ENCODE results near the gene TTC12.

Gene TTC12

DNA sequence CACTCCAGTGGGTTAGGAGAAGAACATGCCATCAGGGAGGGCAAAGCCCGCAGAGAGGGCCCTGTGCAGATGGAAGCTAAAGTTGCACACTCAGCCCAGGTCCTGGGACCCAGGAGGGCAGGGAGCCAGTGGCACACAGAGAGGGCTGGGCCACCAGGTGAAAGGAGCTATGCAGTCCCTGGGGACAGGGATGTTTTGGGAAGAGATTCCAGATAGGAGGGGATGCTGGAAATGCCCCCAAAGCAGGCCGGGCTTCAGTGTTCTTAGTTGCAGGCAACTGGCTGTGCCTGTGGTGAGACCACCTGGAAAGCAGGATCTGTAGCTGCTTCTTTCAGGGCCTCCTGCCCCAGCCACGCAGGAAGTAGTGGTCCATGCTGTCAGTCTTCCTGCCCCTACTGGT lies 92.8 kb downstream of the TTC12 start:
- no peak overlapping the region for H3K4me3 ChIP-seq (ENCODE audit: low read length)
- TF ChIP-seq, protein P1, sequence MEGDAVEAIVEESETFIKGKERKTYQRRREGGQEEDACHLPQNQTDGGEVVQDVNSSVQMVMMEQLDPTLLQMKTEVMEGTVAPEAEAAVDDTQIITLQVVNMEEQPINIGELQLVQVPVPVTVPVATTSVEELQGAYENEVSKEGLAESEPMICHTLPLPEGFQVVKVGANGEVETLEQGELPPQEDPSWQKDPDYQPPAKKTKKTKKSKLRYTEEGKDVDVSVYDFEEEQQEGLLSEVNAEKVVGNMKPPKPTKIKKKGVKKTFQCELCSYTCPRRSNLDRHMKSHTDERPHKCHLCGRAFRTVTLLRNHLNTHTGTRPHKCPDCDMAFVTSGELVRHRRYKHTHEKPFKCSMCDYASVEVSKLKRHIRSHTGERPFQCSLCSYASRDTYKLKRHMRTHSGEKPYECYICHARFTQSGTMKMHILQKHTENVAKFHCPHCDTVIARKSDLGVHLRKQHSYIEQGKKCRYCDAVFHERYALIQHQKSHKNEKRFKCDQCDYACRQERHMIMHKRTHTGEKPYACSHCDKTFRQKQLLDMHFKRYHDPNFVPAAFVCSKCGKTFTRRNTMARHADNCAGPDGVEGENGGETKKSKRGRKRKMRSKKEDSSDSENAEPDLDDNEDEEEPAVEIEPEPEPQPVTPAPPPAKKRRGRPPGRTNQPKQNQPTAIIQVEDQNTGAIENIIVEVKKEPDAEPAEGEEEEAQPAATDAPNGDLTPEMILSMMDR (conservative IDR thresholded peaks at IDR 0.05; ENCODE audit: low read length), result no peak
- DNase-seq (ENCODE audit: low read depth), result no peak

DNA sequence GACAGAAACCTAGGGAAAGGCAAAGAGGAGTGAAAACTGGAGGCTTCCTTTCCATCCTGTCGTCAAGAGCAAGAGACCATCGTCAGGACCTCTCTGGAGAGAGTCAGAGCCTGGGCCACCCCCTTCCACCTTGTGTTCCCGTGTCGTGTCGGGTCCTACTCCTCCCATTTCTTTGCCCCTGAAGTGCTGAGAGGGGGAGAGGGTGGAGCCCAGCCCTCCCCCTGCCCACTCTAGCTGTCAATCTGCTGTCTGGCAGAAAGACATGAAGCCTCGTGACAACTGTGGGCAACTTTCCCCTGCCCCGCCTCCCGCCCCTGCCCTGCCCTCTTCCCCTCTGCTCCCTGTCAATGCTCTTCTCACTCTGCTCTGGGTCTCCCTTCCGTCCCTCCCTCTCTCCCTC lies 93.8 kb downstream of the TTC12 start:
- TF ChIP-seq, protein P1 (conservative IDR thresholded peaks at IDR 0.05; ENCODE audit: low read length), result no peak
- no peak for DNase-seq (ENCODE audit: low read depth)

DNA sequence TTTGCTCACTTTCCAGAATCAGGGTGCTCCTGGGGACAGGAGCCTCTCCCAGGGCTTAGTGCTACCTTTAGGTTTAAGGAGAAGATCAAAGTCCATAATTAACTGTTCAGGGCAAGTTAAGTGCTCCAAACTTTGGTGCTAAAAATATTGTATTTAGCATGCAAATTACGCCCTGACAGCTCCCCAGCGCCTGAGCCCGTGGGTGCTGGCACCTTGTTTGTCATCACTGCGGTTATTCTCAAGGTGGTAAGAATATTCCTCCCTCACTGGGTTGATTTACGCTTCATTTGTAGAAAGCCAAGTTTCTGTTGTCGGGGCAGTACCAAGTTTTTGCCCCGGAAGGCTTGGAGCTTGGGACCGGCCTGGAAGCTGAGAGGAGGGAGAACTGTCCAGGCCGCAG lies 94.5 kb downstream of the TTC12 start:
- no peak for DNase-seq (ENCODE audit: low read depth)
- no peak overlapping the region for H3K4me3 ChIP-seq (ENCODE audit: low read length)
- TF ChIP-seq, protein P1 (conservative IDR thresholded peaks at IDR 0.05; ENCODE audit: low read length), result no peak

More for the DNA sequence above, 93.8 kb downstream of the TTC12 start:
- no peak overlapping the region for H3K4me3 ChIP-seq (ENCODE audit: low read length)

DNA sequence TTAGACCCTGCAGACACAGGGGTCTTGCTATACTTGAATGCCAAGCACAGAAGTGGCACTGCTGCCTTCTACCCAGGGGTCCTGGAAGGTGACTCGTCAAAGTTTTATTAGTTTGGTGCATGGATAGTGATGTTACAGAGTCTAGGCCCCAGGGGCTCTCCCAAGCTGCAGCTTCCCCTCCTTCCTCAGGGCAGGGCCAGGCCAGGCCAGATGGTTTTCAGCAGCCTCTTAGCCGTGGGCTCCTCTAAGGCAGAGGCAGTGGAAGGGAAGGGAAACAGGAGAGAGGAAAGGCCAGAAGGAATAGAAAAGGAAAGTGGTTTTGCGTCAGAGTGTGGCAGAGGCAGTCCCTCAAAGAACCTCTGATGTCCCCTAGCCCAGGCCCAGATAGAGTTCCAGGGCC lies 95.1 kb downstream of the TTC12 start:
- no peak overlapping the region for H3K4me3 ChIP-seq (ENCODE audit: low read length)
- TF ChIP-seq, protein P1 (conservative IDR thresholded peaks at IDR 0.05; ENCODE audit: low read length), result no peak
- DNase-seq (ENCODE audit: low read depth), result no peak

DNA sequence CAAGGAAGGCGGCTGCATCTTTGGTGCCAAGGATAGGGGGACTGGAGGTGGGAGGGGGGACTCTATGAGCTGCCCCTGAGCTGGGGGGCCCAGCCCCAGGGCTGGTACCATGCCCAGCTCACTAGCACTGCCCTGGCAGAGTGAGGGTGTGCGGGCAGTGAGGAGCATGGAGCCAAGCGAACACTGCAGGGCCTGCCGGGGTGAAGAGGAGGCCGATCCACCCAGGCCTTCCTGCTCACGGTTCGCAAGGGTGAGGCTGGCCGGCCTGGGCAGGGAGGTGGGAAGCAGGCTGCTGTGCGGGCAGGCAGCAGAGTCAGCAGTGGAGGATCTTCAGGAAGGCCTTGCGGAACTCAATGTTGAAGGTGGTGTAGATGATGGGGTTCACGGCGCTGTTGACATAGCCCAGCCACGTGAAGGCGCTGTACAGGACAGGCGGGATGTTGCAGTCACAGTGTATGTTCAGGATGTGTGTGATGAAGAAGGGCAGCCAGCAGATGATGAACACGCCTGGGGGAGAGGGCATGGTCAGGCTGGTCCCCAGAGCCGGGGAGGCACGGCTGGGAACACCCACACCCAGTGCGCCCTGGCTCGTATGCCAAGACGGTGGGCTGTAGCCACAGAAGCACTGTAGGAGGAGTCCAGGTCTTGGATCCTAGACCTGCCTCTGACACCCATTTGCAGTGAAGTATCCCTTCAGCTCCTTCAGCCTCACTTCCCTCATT lies 96.2 kb downstream of the TTC12 start:
- TF ChIP-seq, protein P1 (conservative IDR thresholded peaks at IDR 0.05; ENCODE audit: low read length), result no peak
- H3K4me3 ChIP-seq (ENCODE audit: low read length), result no peak overlapping the region
- DNase-seq (ENCODE audit: low read depth), result no peak

DNA sequence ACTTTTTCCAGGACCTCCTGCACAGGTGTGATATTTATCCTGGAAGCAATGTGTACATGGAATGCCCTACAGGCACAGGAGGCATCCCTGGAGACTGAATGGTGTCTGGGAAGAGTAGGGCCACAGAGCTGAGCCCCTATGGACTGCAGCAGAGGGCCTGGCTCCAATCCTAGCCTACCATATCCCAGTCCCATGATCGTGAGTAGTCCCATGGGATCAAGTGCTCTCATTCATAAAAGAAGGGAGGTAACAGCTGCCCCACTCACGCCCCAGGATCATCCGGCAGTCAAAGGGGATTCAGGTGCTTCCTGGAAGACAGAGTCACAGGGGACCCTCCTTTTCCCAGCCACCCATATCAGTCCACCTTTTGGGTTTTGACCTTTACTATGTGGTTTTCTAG lies 97.2 kb downstream of the TTC12 start:
- no peak for DNase-seq (ENCODE audit: low read depth)
- TF ChIP-seq, protein P1 (conservative IDR thresholded peaks at IDR 0.05; ENCODE audit: low read length), result no peak
- H3K4me3 ChIP-seq (ENCODE audit: low read length), result no peak overlapping the region

DNA sequence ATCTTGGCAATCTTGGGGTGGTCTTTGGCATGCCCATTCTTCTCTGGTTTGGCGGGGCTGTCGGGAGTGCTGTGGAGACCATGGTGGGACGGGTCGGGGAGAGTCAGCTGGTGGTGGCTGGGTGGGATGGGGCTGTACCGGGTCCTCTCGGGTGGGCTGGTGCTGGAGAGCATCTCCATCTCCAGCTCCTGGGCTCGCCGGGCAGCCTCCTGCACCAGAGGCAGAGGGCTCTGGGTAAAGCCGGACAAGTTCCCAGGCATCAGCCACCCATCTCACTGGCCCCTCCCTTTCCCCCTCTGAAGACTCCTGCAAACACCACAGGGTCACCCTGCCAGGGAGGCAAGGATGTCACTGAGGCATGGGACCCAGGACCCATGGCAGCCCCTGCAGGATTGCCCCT lies 98.3 kb downstream of the TTC12 start:
- H3K4me3 ChIP-seq (ENCODE audit: low read length), result no peak overlapping the region
- DNase-seq (ENCODE audit: low read depth), result no peak
- TF ChIP-seq, protein P1 (conservative IDR thresholded peaks at IDR 0.05; ENCODE audit: low read length), result no peak
